ENCODE results near the gene SMPD4. TPM values are rescaled to one million over a fixed set of nuclear protein-coding genes. Genes with fewer than 3 reads are reported as not detected.

Gene SMPD4
- total and polyA plus RNA-seq, 2 of the 4 experiments (the other 2 are of a cell fraction), result 8.6 to 63.0 TPM

DNA sequence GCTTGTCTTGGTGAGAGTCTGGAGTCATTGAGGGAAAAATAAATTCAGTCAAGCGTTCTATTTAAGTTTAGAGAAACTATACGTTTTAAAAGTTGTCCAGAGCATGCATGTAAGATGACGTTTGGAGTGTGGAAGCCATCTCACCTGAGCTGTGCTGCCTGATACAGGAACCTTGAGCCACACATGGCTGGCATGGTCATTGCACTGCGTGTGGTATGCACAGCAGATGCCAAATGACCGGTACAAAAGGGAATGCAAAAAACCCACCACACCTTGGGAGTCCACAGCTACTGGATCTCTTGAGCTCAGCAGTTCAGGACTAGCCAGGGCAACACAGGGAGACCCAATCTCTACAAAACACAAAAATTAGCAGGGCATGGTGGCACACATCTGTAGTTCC lies 5.0 kb upstream of the SMPD4 start:
- no peak overlapping the region for H2BK15ac ChIP-seq (ENCODE audit: low read depth, low read length)
- CTCF ChIA-PET, result no interaction called here
- no peaks in the 10 kb centered on the region for H3K9me3 ChIP-seq (ENCODE audit: control insufficient read depth, insufficient read depth, low read length)
- no TSS peak for BruUV-seq (replicated peaks)
- H3K27ac ChIP-seq (ENCODE audit: insufficient read depth, low read length), result no peak overlapping the region
- no peak overlapping the region for H3K4me3 ChIP-seq (ENCODE audit: insufficient read depth, low read depth, low read length)
- no peak overlapping the region for H2AFZ ChIP-seq (replicated peaks; ENCODE audit: low read length, poor library complexity)
- H3K14ac ChIP-seq (replicated peaks; ENCODE audit: low read depth, low read length), result no peak overlapping the region
- no peaks in the 10 kb centered on the region for H3K27me3 ChIP-seq (ENCODE audit: control insufficient read depth, insufficient read depth, low read length)
- no peak overlapping the region for H3K9ac ChIP-seq (ENCODE audit: low read depth, low read length)
- peaks cover 16% of the 10 kb centered on the region for H3K36me3 ChIP-seq (ENCODE audit: control insufficient read depth, insufficient read depth, low read length)
- ATAC-seq (ENCODE audit: low read depth) (no peak), DNase-seq (no peak)
- H2AK5ac ChIP-seq (ENCODE audit: low read depth, low read length), result no peak overlapping the region
- TF ChIP-seq RFX5 (IDR thresholded peaks at IDR 0.05; ENCODE audit: low read depth, low read length) (no peak), MXI1 (IDR thresholded peaks at IDR 0.05; ENCODE audit: borderline replicate concordance, low read depth, low read length) (no peak), RCOR1 (IDR thresholded peaks at IDR 0.05; ENCODE audit: insufficient replicate concordance, low read length) (no peak), POLR2A (IDR thresholded peaks at IDR 0.05; ENCODE audit: low read depth, low read length) (no peak), CHD1 (IDR thresholded peaks at IDR 0.05; ENCODE audit: low read depth, low read length) (no peak), MAZ (IDR thresholded peaks at IDR 0.05; ENCODE audit: borderline replicate concordance, low read depth, low read length) (no peak), BHLHE40 (IDR thresholded peaks at IDR 0.05; ENCODE audit: low read depth, low read length) (no peak), MAFK (IDR thresholded peaks at IDR 0.05; ENCODE audit: low read depth, low read length) (no peak), RAD21 (IDR thresholded peaks at IDR 0.05; ENCODE audit: low read length) (no peak), FOS (IDR thresholded peaks at IDR 0.05; ENCODE audit: low read depth, low read length) (no peak), USF2 (IDR thresholded peaks at IDR 0.05; ENCODE audit: low read depth, low read length) (no peak), NFE2L2 (IDR thresholded peaks at IDR 0.05; ENCODE audit: low read depth, low read length) (no peak), SMC3 (IDR thresholded peaks at IDR 0.05; ENCODE audit: low read depth, low read length) (no peak), CEBPB (IDR thresholded peaks at IDR 0.05; ENCODE audit: low read depth, low read length) (no peak)
- TF ChIP-seq, protein P1, sequence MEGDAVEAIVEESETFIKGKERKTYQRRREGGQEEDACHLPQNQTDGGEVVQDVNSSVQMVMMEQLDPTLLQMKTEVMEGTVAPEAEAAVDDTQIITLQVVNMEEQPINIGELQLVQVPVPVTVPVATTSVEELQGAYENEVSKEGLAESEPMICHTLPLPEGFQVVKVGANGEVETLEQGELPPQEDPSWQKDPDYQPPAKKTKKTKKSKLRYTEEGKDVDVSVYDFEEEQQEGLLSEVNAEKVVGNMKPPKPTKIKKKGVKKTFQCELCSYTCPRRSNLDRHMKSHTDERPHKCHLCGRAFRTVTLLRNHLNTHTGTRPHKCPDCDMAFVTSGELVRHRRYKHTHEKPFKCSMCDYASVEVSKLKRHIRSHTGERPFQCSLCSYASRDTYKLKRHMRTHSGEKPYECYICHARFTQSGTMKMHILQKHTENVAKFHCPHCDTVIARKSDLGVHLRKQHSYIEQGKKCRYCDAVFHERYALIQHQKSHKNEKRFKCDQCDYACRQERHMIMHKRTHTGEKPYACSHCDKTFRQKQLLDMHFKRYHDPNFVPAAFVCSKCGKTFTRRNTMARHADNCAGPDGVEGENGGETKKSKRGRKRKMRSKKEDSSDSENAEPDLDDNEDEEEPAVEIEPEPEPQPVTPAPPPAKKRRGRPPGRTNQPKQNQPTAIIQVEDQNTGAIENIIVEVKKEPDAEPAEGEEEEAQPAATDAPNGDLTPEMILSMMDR (conservative IDR thresholded peaks at IDR 0.05; ENCODE audit: low read depth, low read length), result no peak
- TF ChIP-seq, protein P2, sequence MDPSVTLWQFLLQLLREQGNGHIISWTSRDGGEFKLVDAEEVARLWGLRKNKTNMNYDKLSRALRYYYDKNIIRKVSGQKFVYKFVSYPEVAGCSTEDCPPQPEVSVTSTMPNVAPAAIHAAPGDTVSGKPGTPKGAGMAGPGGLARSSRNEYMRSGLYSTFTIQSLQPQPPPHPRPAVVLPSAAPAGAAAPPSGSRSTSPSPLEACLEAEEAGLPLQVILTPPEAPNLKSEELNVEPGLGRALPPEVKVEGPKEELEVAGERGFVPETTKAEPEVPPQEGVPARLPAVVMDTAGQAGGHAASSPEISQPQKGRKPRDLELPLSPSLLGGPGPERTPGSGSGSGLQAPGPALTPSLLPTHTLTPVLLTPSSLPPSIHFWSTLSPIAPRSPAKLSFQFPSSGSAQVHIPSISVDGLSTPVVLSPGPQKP (IDR thresholded peaks at IDR 0.05; ENCODE audit: borderline replicate concordance, low read depth, low read length), result no peak
- no peak overlapping the region for H4K91ac ChIP-seq (ENCODE audit: insufficient read depth, low read depth, low read length)
- H3K18ac ChIP-seq (ENCODE audit: low read depth, low read length), result no peak overlapping the region
- peaks cover 3% of the 10 kb centered on the region; the same call in 1 of the 2 replicates for H3K9me1 ChIP-seq (ENCODE audit: insufficient read depth, low read length)
- no peak overlapping the region for H2BK20ac ChIP-seq (ENCODE audit: low read depth, low read length)
- in situ Hi-C loops (cut with MboI; ENCODE audit: low sequenced_read_pairs), result no loop called here
- H4K20me1 ChIP-seq (ENCODE audit: insufficient read depth, low read length), result no peaks in the 10 kb centered on the region
- H3K4me2 ChIP-seq (ENCODE audit: low read depth, low read length), result no peak overlapping the region
- no peak overlapping the region for H2BK120ac ChIP-seq (ENCODE audit: low read depth, low read length)
- H2BK5ac ChIP-seq (ENCODE audit: low read depth, low read length, poor library complexity, severe bottlenecking), result no peak overlapping the region
- H3K4me1 ChIP-seq (ENCODE audit: control insufficient read depth, insufficient read depth, low read length), result peaks cover 7% of the 10 kb centered on the region; the same call in 1 of the 2 replicates
- no peak overlapping the region for H4K8ac ChIP-seq (ENCODE audit: low read depth in 2 of 2, low read length in 2 of 2)
- POLR2A ChIA-PET (ENCODE audit: unreplicated experiment), result interaction anchor here (0.6 kb wide), 1 partner anchor 136 kb away, joined by 5 read pairs; no protein-coding TSS in a partner anchor
- H2AK9ac ChIP-seq (replicated peaks; ENCODE audit: low read depth, low read length, poor library complexity), result no peak overlapping the region
- peaks cover 8 to 28% of the 10 kb centered on the region in 2 experiments; a peak in 3 of 4 replicates for H3K79me1 ChIP-seq (ENCODE audit: low read depth in 1 of 2, low read length in 2 of 2)
- dilution Hi-C loops (cut with HindIII; ENCODE audit: low sequenced_read_pairs, unreplicated experiment), result no loop called here
- no peak overlapping the region for H3K4ac ChIP-seq (ENCODE audit: low read depth, low read length)
- 84% methylated on average over 3 of the region's 5 CpGs; no CpG with 5 or more reads in 1 of the 2 experiments for WGBS, 2 experiments (ENCODE audit: extremely low coverage in 2 of 2, insufficient read length in 1 of 2)
- H3K56ac ChIP-seq (ENCODE audit: extremely low read depth, insufficient read depth, low read length), result no peak overlapping the region
- intact Hi-C loops (cut with micrococcal nuclease), result no loop called here
- no peak overlapping the region for H3K23ac ChIP-seq (ENCODE audit: low read depth, low read length)
- H4K5ac ChIP-seq (ENCODE audit: low read depth, low read length), result no peak overlapping the region

Data from IMR-90 (cell line).